Urinary bladder (tissue), 4 donors: ENCODE results near the gene RAB7B. TPM values are rescaled to one million over a fixed set of nuclear protein-coding genes. Genes with fewer than 3 reads are reported as not detected.
"Not testable (repeated sequence)": the region's sequence is repeated elsewhere in the genome, so short reads cannot be mapped to it uniquely, and the experiment has no call there.

Source experiments
- DNase-seq: peaks from one replicate; pipeline ENCODE4 v3.0.0-alpha.2; 2015; ENCODE audit errors: extremely low spot score
- H3K27ac ChIP-seq: one replicate; pipeline ENCODE4 v1.5.1; 2013; ENCODE audit warnings: low read depth, mild to moderate bottlenecking, moderate library complexity
- H3K36me3 ChIP-seq: one replicate; pipeline ENCODE4 v1.6.1; 2013; ENCODE audit warnings: mild to moderate bottlenecking, moderate library complexity; ENCODE audit not compliant: insufficient read depth
- H3K4me1 ChIP-seq: one replicate; pipeline ENCODE4 v1.6.1; 2013; ENCODE audit warnings: mild to moderate bottlenecking, moderate library complexity; ENCODE audit not compliant: insufficient read depth
- H3K4me3 ChIP-seq: one replicate; pipeline ENCODE4 v1.5.1; 2013; ENCODE audit warnings: low read depth, low read length
- WGBS: extraction: QIAGEN DNeasy Blood & Tissue Kit; methylation state at CpG from one replicate; pipeline ENCODE4 v1.1.7; 2013; 5-methylcytosine and 5-hydroxymethylcytosine counted together
- polyA plus RNA-seq: library from polyadenylated mRNA; stranded (reverse); fragments of 200-250 nt; gene quantifications from one replicate; pipeline ENCODE4 v1.2.3, GENCODE V29; 2013
- total RNA-seq: library from RNA; depleted of rRNA; stranded (reverse); fragments of >200 nt; gene quantifications from one replicate; pipeline ENCODE4 v1.2.3, GENCODE V29; 2014
- donor health status: healthy with polysubstance abuse.
- donor health status: healthy.

The RAB7B gene
- total and polyA plus RNA-seq, 2 donors = 4.6 to 11.5 TPM

DNA sequence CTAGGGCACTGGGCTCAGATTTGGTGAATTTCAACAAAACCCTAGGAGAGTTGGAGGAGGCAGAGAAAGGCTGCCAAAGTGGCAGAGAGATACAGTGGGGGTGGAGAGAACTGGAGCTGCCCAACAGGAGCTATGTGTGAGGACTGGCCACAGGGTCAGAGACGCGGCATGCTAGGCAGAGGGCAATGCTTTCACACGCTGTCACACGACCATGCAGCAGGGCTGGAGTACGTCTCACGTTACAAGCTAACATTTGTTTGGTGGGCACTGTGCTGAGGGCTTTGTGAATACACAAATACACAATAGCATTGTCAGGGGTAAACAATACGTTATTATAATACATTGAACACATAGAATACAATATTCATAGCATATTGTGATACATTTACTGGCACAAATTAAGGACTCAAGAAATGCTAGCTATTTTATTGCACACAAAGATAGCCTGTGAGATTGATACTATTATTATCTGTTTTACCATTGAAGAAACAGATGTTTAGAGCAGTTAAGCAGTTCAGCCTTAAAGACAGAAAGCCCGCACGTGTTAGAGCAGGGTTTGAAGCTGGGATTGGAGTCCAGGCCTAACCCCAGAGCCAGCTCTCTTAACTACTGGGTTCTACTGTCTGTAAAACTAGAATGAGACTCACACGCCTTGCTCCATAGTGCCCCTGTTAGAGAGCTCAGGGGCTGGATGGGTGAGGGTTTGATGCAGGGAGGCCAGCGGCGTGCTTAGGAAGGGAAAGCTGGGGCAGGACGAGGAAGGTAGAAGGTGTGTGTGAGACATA is 4.5 kb downstream of the RAB7B start:
- no peak overlapping the region for H3K4me3 ChIP-seq
- no peak overlapping the region for H3K27ac ChIP-seq
- WGBS = 80% methylated on average over 13 of the region's 13 CpGs
- DNase-seq = no peak
- no peaks in the 10 kb centered on the region for H3K36me3 ChIP-seq
- H3K4me1 ChIP-seq = no peaks in the 10 kb centered on the region

DNA sequence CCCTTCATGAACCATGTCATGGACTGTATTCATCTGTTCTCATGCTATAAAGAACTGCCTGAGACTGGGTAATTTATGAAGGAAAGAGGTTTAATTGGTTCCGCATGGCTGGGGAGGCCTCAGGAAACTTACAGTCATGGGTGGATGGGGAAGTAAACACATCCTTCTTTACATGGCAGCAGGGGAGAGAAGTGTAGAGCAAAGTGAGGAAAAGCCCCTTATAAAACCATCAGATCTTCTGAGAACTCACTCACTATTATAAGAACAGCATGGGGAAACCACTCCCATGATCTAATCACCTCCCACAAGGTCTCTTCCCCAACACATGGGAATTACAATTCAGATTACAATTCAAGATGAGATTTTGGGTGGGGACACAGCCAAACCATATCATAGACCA is 6.6 kb downstream of the RAB7B start:
- H3K27ac ChIP-seq, H3K4me1 ChIP-seq, H3K36me3 ChIP-seq, H3K4me3 ChIP-seq, DNase-seq: not testable (repeated sequence)
- 91% methylated on average over 1 of the region's 1 CpG for WGBS

DNA sequence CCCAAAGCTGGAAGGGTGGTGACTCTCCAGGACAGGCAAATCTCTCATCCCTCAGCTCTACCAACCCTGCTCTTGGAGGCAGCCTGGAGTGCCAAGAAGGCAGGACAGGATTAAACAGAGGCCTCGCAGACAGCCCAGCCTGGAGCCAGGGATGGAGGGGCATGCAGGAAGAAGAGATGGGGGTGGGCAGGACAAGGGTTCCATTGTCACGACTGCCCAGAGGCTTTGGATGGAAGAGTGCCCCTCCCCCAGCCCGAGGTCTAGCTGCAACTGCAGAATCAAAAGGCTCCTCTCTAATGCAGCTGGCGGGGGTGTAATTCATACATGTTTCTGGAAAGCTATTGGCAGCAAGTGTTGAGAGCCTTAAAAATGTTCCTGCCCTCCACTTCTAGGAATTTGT is 8.8 kb downstream of the RAB7B start:
- no peaks in the 10 kb centered on the region for H3K36me3 ChIP-seq
- no peak overlapping the region for H3K27ac ChIP-seq
- H3K4me3 ChIP-seq = no peak overlapping the region
- 58% methylated on average over 4 of the region's 4 CpGs for WGBS
- no peak for DNase-seq
- H3K4me1 ChIP-seq = no peaks in the 10 kb centered on the region

DNA sequence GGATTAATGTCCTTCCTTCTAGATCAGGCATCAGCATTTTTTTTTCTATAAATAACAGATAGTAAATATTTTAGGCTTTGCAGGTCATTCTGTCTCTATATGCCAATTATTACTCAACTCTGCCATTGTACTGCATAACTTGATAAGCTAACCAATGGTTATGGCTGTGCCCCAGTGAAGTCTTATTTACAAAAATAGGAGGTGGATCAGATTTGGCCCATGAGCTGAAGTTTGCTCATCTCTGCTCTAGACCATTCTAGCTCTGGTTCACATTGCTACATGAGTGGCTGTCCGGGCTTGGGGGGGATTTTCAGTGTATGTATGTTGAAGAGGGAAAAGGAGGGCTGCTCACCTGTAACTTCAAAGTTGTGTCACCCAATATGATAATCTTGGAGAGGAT is 10.1 kb downstream of the RAB7B start:
- DNase-seq = no peak
- no peaks in the 10 kb centered on the region for H3K4me1 ChIP-seq
- no peak overlapping the region for H3K27ac ChIP-seq
- WGBS = 100% methylated on average over 1 of the region's 1 CpG
- H3K36me3 ChIP-seq = no peaks in the 10 kb centered on the region
- no peak overlapping the region for H3K4me3 ChIP-seq

DNA sequence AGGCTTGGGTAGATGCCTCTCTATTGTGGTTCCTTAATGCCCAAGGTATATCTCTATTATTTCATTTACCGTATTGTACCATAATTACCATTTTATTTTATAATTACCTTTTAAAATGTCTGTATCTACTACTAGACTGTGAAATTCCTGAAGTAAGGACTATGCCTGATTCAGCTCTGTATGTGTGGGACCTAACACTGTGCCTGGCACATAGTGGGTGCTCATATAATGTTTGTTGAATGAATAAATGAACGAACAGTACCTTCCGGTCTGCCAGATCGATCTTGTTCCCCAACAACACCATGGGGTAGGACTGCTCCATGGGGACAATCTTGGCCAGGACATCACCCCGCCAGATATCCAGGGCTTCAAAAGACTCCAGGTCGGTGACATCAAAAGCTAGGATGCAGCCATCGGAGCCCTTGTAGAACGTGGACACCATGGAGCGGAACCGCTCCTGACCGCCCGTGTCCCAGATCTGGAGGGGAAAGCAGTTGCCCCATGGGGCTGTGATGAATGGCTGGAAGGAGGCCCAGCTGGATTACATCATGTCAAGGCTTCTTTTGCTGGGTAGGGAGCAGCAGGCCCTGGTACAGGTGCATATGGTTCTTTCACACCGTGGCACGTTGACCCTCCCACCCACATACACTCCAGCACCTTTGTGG is 10.8 kb downstream of the RAB7B start:
- Histone ChIP-seq H3K36me3 (no peaks in the 10 kb centered on the region), H3K4me3 (no peak overlapping the region), H3K4me1 (no peaks in the 10 kb centered on the region), H3K27ac (no peak overlapping the region)
- DNase-seq = no peak
- WGBS = 98% methylated on average over 14 of the region's 14 CpGs

DNA sequence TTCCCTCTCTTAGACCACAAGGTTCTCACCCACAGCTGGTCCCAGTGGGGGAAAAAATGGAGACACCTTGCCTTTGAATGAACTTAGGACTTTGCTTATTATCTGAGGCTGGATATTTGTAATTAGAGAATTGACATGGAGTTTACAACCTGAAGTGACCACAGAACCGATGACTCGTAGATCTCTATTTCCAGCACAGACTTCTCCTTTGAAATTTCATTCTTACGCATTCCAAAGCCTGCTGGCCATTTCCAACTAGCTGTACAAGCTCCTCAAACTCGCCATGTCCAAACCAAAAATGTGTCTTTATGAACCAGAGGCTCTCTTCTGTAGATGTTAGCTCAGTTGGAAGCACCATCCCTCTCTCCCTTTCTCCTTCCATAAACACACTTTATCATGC is 12.0 kb downstream of the RAB7B start:
- no peaks in the 10 kb centered on the region for H3K4me1 ChIP-seq
- no peak overlapping the region for H3K4me3 ChIP-seq
- 88% methylated on average over 4 of the region's 4 CpGs for WGBS
- no peaks in the 10 kb centered on the region for H3K36me3 ChIP-seq
- H3K27ac ChIP-seq = no peak overlapping the region
- DNase-seq = no peak

DNA sequence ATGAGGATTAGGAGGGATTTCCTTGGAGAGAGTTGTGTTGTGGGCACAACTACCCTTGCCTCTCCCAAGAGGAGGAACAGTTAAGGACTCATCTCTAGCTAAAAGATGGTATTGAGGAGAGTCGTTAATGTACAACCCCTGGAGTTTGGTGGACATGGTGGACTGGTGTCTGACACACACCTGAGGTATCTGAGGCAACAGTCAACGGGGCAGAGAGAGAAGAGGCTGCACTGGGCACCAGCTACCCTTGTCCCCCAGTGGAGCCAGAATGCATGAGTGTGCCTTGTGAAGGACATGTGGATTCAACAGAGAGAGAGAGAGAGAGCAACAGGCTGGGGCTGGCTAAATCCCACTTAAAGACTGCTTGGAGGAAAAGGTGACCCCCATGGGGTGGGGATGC is 13.0 kb downstream of the RAB7B start:
- Histone ChIP-seq H3K27ac (no peak overlapping the region), H3K4me1 (no peaks in the 10 kb centered on the region), H3K36me3 (no peaks in the 10 kb centered on the region), H3K4me3 (no peak overlapping the region)
- no peak for DNase-seq
- WGBS = 89% methylated on average over 2 of the region's 2 CpGs

DNA sequence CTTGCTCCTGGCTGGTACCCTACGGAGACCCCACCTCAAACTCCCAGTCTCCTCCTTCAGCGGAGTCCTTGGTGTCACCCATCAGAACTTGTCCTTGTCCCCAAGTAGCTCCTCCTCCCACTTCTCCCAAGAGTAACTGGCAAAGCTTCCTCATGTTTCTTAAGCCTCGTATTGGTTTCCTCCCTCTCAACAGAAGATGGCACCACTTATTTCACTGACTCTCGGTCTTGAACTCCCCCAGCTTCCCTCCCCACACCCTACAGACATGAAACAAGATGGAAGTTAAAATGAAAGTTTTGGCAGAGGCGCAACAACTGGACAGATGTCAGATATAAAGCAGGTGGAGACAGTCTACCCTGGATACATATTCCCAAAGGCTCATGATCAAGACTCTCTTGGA is 13.4 kb downstream of the RAB7B start:
- Histone ChIP-seq H3K36me3 (no peaks in the 10 kb centered on the region), H3K27ac (no peak overlapping the region), H3K4me3 (no peak overlapping the region), H3K4me1 (no peaks in the 10 kb centered on the region)
- WGBS = 90% methylated on average over 5 of the region's 5 CpGs
- no peak for DNase-seq

DNA sequence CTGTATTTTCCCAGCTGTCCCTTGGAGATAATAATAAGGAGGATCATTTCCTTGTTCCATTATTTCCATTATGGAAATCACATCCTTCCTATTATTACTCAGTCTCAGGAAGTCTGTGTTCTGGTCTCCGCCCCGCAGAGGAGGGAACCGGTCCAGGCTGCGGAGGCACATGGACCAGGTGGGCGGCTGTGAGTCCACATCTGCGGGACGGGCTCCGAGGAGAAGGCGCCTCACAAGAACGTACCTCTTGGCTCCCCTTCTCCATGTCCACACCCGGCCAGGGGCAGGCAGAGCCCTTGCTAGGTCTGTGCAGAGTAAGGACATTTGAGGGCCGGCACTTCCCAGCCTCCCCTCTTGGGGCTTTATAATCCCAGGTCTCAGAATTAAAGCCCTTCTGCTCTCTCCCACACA is 14.6 kb downstream of the RAB7B start:
- WGBS = 76% methylated on average over 12 of the region's 12 CpGs
- Histone ChIP-seq H3K36me3 (no peaks in the 10 kb centered on the region), H3K4me3 (no peak overlapping the region), H3K4me1 (no peaks in the 10 kb centered on the region), H3K27ac (no peak overlapping the region)
- no peak for DNase-seq

DNA sequence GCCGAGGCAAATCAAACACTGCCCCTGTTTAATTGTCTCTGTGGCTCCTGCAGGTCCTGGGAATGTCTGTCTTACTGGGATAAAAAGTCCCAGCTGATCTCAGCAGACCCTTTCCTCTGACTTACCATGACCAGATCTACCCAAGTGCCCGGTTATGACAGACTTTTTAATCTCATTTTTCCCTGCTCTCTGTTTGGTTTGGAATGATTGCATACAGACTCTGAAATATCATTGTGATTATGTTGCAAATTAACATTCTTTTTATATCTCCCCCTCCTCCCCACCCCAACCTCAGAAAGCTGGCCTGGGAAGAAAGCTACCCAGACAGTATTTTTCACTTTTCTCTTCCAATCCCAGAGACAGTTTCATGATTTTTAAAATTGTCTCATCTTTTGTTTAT is 16.3 kb downstream of the RAB7B start:
- Histone ChIP-seq H3K4me1 (no peaks in the 10 kb centered on the region), H3K4me3 (no peak overlapping the region), H3K36me3 (no peaks in the 10 kb centered on the region), H3K27ac (no peak overlapping the region)
- DNase-seq = no peak
- WGBS = 55% methylated on average over 2 of the region's 2 CpGs

DNA sequence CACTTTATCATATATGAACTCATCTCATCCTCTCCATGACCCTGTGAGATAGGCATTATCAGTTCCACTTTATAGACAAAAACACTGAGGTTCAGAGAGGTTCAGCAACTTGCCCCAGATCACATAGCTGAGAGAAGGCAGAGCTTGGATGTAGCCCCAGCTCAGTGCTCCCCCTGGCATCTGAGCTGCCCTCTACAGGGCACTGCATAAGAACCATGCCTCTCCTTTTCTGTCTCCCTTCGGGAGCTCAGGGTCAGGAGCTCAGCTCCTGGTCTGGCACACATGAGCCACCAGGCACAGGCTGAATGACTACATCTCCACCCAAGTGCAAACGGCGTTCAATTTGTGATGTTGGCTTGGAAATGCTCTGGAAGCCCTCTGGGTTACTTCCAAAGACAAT is 16.9 kb downstream of the RAB7B start:
- WGBS = 75% methylated on average over 3 of the region's 3 CpGs
- H3K4me3 ChIP-seq = no peak overlapping the region
- no peaks in the 10 kb centered on the region for H3K36me3 ChIP-seq
- no peaks in the 10 kb centered on the region for H3K4me1 ChIP-seq
- no peak overlapping the region for H3K27ac ChIP-seq
- DNase-seq = no peak

DNA sequence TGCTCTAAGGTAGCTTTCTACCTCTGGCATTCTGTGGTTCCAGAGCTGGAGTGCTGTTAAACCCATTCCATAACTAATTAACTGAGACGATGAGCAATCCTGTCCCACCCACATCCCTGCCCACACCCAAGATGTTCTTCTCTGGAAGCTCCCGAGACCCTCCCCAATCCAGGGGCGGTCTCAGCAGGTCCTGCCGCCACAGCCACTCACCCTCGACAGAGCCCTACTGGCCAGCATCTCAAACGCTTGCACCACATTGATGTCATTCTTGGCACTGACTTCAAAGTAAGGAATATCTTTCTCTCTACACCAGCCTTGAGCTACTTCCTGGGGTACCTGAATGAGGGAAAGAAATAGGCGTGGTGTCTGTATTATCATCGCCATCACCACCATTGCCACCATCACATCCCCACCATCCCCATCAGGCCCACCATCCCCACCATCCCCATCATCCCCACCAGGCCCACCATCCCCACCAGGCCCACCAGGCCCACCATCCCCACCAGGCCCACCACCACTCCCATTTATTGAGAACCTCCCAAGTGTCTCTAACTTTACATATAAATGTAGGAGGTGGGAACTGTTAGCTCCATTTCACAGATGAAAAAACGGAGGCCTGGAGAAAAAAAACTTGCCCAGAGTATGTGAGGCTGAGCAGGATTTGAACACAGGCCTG is 17.7 kb downstream of the RAB7B start:
- no peak overlapping the region for H3K27ac ChIP-seq
- 82% methylated on average over 9 of the region's 9 CpGs for WGBS
- H3K4me3 ChIP-seq = no peak overlapping the region
- H3K36me3 ChIP-seq = no peaks in the 10 kb centered on the region
- no peak for DNase-seq
- H3K4me1 ChIP-seq = no peaks in the 10 kb centered on the region

DNA sequence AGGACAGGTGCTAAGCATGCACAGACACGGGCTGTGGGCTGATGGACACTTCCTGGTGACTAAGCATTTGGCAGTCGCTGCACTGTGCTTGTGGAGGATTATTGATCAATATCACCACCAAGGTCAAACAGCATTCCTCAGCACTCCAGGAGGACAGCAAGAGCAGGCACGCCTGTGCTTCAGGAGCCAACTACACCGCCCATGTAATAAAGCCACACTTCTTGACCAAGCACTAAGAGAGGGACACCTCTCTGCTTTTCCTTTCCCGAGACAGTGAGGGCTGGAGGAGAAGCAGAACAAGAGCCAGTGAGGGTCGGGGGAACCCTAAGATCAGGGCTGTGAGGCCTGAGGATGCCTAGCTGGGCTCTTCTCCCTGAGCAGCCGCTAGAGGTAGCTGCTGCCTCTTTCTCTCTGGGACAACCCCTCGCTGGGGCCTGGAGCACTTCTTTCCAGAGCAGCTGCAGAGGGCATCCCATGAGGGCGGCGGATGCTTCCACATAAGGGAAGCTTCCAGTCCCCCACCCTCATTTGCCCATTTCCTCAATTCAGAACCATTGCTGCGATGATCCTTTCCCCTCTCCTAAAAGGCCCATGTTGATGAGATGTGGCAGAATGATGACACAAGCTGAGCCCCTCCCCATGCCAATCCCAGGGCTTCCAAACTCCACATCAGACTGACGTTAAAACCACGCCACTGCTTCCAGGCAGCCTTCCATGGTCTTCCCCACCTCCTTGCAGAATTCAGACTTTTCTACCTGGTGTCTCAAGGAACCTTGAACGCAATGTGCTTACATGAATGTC is 19.1 kb downstream of the RAB7B start:
- Histone ChIP-seq H3K36me3 (no peaks in the 10 kb centered on the region), H3K4me3 (no peak overlapping the region), H3K4me1 (no peaks in the 10 kb centered on the region), H3K27ac (no peak overlapping the region)
- WGBS = 39% methylated on average over 14 of the region's 14 CpGs
- DNase-seq = no peak
